Hepatocyte (in vitro differentiated cells): ENCODE data around the gene PHKB. TPM values are rescaled to one million over a fixed set of nuclear protein-coding genes. Genes with fewer than 3 reads are reported as not detected.
A peak's percentile ranks its signal among the peaks of the same experiment; 100 is the strongest.

Experiments used
- DNase-seq: peaks from one replicate; pipeline ENCODE4 v3.0.0-alpha.2; 2016; ENCODE audit warnings: low spot score
- H2AFZ ChIP-seq: fragments of 200-600 bp; sonication (generic); 2 replicates; pipeline ENCODE4 v1.6.0; 2016; ENCODE audit warnings: antibody characterized with exemption, mild to moderate bottlenecking
- H3K27ac ChIP-seq: fragments of 200-600 bp; sonication (generic); 2 replicates; pipeline ENCODE4 v1.5.1; 2016; ENCODE audit warnings: mild to moderate bottlenecking
- H3K27me3 ChIP-seq: fragments of 200-600 bp; sonication (generic); 2 replicates; pipeline ENCODE4 v1.6.1; 2016
- H3K36me3 ChIP-seq: fragments of 200-600 bp; sonication (generic); replicated peaks from 2 replicates; pipeline ENCODE4 v1.5.1; 2016; ENCODE audit warnings: low read depth; ENCODE audit not compliant: insufficient read depth
- H3K4me1 ChIP-seq: fragments of 200-600 bp; sonication (generic); 2 replicates; pipeline ENCODE4 v1.5.1; 2016; ENCODE audit warnings: mild to moderate bottlenecking, moderate library complexity; ENCODE audit not compliant: insufficient read depth
- H3K4me2 ChIP-seq: fragments of 200-600 bp; sonication (generic); 2 replicates; pipeline ENCODE4 v1.6.0; 2016
- H3K4me3 ChIP-seq: fragments of 200-600 bp; sonication (generic); 2 replicates; pipeline ENCODE4 v1.5.1; 2016; ENCODE audit warnings: mild to moderate bottlenecking
- H3K79me2 ChIP-seq: fragments of 200-600 bp; sonication (generic); 2 replicates; pipeline ENCODE4 v1.6.0; 2017; ENCODE audit warnings: mild to moderate bottlenecking
- H3K9me2 ChIP-seq: fragments of 200-600 bp; sonication (generic); replicated peaks from 2 replicates; pipeline ENCODE4 v1.6.0; 2017; ENCODE audit warnings: mild to moderate bottlenecking; ENCODE audit not compliant: insufficient read depth
- H3K9me3 ChIP-seq: fragments of 200-600 bp; sonication (generic); 2 replicates; pipeline ENCODE4 v1.5.1; 2016; ENCODE audit warnings: low read depth, mild to moderate bottlenecking
- H4K20me1 ChIP-seq: fragments of 200-600 bp; sonication (generic); 2 replicates; pipeline ENCODE4 v1.6.0; 2016; ENCODE audit warnings: mild to moderate bottlenecking; ENCODE audit not compliant: insufficient read depth, poor library complexity, severe bottlenecking
- EZH2 ChIP-seq: fragments of 200-600 bp; sonication (generic); IDR thresholded peaks from 2 replicates; pipeline ENCODE4 v1.6.1; 2016; ENCODE audit warnings: antibody characterized with exemption, mild to moderate bottlenecking, borderline replicate concordance
- EZH2phosphoT487 ChIP-seq: fragments of 200-600 bp; sonication (generic); IDR thresholded peaks from one replicate; pipeline ENCODE4 v1.6.1; 2018; ENCODE audit warnings: antibody characterized with exemption, mild to moderate bottlenecking, low read depth, moderate library complexity; ENCODE audit not compliant: unreplicated experiment, severe bottlenecking
- WGBS: methylation state at CpG from one replicate; pipeline ENCODE4 v1.1.6; 2016; ENCODE audit warnings: low lambda C conversion rate; ENCODE audit errors: missing lambda C conversion rate; 5-methylcytosine and 5-hydroxymethylcytosine counted together
- polyA plus RNA-seq: library from polyadenylated mRNA; unstranded; fragments of >200 nt; fragmentation: Nextera tagmentation; extraction: Ambion mirVana; gene quantifications from 2 replicates; pipeline ENCODE4 v1.2.1, GENCODE V29; 2016
- total RNA-seq: library from RNA; depleted of rRNA; stranded (reverse); fragments of >200 nt; gene quantifications from 2 replicates; pipeline ENCODE4 v1.2.3, GENCODE V29; 2014
- TF ChIP-seq, protein P1 (sequence below): fragments of 200-600 bp; sonication (generic); IDR thresholded peaks from 2 replicates; pipeline ENCODE4 v1.5.1; 2016; ENCODE audit warnings: antibody characterized with exemption, mild to moderate bottlenecking; ENCODE audit not compliant: poor library complexity

Gene PHKB
- total and polyA plus RNA-seq, 2 experiments from 2014 or later: 28.7 to 71.7 TPM

DNA sequence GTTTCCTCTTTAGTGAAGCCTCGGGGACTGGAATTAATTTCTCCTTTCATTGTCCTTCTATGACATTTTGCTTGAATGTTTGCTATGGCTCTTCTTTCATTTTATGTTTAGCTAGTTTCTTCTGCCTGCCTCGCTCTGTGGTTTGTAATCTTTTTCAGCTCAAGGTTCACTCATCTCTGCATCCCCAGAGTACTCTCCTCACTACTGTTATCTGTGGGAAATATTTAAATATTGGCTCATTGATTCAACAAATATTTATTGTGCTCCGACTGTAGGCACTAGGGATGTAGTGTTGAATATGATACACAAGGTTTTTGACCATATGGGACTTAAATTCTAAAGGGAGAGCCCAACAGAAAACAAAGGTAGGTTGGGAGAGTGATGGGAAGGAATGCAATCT lies 195.9 kb downstream of the PHKB start:
- 79% methylated on average over 3 of the region's 3 CpGs for WGBS
- TF ChIP-seq EZH2phosphoT487: no peak
- TF ChIP-seq, protein P1, sequence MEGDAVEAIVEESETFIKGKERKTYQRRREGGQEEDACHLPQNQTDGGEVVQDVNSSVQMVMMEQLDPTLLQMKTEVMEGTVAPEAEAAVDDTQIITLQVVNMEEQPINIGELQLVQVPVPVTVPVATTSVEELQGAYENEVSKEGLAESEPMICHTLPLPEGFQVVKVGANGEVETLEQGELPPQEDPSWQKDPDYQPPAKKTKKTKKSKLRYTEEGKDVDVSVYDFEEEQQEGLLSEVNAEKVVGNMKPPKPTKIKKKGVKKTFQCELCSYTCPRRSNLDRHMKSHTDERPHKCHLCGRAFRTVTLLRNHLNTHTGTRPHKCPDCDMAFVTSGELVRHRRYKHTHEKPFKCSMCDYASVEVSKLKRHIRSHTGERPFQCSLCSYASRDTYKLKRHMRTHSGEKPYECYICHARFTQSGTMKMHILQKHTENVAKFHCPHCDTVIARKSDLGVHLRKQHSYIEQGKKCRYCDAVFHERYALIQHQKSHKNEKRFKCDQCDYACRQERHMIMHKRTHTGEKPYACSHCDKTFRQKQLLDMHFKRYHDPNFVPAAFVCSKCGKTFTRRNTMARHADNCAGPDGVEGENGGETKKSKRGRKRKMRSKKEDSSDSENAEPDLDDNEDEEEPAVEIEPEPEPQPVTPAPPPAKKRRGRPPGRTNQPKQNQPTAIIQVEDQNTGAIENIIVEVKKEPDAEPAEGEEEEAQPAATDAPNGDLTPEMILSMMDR: no peak
- no peak for TF ChIP-seq EZH2
- no peaks in the 10 kb centered on the region for H3K9me3 ChIP-seq

DNA sequence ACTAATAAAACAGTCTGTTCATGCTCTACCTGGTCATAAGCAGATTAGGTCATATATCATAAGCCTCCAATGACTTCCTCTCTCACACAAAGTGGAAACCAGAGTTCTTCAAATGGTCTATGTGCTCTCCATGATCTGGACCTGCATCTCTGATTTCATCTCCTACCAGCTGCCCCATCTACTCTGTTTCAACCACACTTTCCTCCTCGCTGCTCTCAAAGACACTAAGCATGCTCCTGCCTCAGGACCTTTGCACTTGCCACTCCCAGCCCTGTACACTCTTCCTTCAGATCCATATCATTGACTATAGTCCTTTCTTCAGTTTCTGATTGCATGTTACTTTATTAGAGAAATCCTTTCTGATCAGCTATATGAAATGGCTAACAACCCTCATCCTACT lies 196.8 kb downstream of the PHKB start:
- H3K27me3 ChIP-seq: no peaks in the 10 kb centered on the region
- no peak for DNase-seq
- H3K27ac ChIP-seq: no peak overlapping the region
- no peak overlapping the region for H3K4me2 ChIP-seq
- no peaks in the 10 kb centered on the region for H4K20me1 ChIP-seq
- TF ChIP-seq EZH2: no peak
- H3K4me3 ChIP-seq: no peak overlapping the region
- H3K36me3 ChIP-seq: no peaks in the 10 kb centered on the region
- no peaks in the 10 kb centered on the region for H3K9me3 ChIP-seq
- H3K4me1 ChIP-seq: no peaks in the 10 kb centered on the region
- no peaks in the 10 kb centered on the region for H3K9me2 ChIP-seq
- H3K79me2 ChIP-seq: no peaks in the 10 kb centered on the region
- no peak overlapping the region for H2AFZ ChIP-seq
- 100% methylated on average over 1 of the region's 1 CpG for WGBS

More for the DNA sequence above, 195.9 kb downstream of the PHKB start:
- Histone ChIP-seq H2AFZ (no peak overlapping the region), H3K27ac (no peak overlapping the region), H3K9me2 (no peaks in the 10 kb centered on the region), H3K4me2 (no peak overlapping the region), H3K27me3 (no peaks in the 10 kb centered on the region), H4K20me1 (no peaks in the 10 kb centered on the region), H3K36me3 (no peaks in the 10 kb centered on the region), H3K79me2 (no peaks in the 10 kb centered on the region), H3K4me3 (no peak overlapping the region), H3K4me1 (no peaks in the 10 kb centered on the region)
- DNase-seq: no peak

DNA sequence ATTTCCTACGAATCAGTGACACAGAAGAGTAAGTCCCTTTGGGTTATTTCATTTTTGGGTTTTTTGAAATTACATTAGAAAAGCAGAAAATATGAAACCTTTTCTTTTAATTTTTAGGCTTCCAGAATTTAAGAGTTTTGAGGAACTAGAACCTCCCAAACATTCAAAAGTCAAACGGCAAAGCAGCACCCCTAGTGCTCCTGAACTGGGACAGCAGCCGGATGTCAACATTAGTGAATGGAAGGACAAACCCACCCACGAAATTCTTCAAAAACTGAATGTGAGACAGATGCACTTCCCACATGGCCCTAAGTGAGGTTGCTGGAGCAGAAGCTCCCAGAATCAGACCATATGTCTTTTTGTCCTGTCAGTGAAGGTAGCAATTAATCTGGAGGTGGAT lies 199.4 kb downstream of the PHKB start:
- WGBS: 92% methylated on average over 4 of the region's 4 CpGs

GRCh38 chr16:47664653-47665325 lies 203.7 kb downstream of the PHKB start:
- H3K36me3 ChIP-seq: no peaks in the 10 kb centered on the region
- no peaks in the 10 kb centered on the region for H4K20me1 ChIP-seq
- peak overlapping the region; percentile 18 for H3K4me2 ChIP-seq
- 35% methylated on average over 4 of the region's 4 CpGs for WGBS
- H3K9me2 ChIP-seq: no peaks in the 10 kb centered on the region
- H2AFZ ChIP-seq: no peak overlapping the region
- H3K9me3 ChIP-seq: no peaks in the 10 kb centered on the region
- H3K79me2 ChIP-seq: no peaks in the 10 kb centered on the region
- no peak overlapping the region for H3K4me3 ChIP-seq
- DNase-seq: peak; percentile 23
- H3K27ac ChIP-seq: no peak overlapping the region
- no peak for TF ChIP-seq EZH2phosphoT487
- TF ChIP-seq, protein P1: no peak
- TF ChIP-seq EZH2: no peak
- no peaks in the 10 kb centered on the region for H3K4me1 ChIP-seq
- H3K27me3 ChIP-seq: no peaks in the 10 kb centered on the region

More for the DNA sequence above, 199.4 kb downstream of the PHKB start:
- no peaks in the 10 kb centered on the region for H4K20me1 ChIP-seq
- H3K79me2 ChIP-seq: no peaks in the 10 kb centered on the region
- H3K4me2 ChIP-seq: no peak overlapping the region
- H3K4me3 ChIP-seq: no peak overlapping the region
- no peak for TF ChIP-seq EZH2phosphoT487
- TF ChIP-seq, protein P1: no peak
- TF ChIP-seq EZH2: no peak
- no peaks in the 10 kb centered on the region for H3K9me3 ChIP-seq
- no peaks in the 10 kb centered on the region for H3K9me2 ChIP-seq
- DNase-seq: no peak
- no peak overlapping the region for H3K27ac ChIP-seq
- H2AFZ ChIP-seq: no peak overlapping the region
- H3K4me1 ChIP-seq: no peaks in the 10 kb centered on the region
- H3K36me3 ChIP-seq: no peaks in the 10 kb centered on the region
- H3K27me3 ChIP-seq: no peaks in the 10 kb centered on the region
